Endothelial cell of umbilical vein (primary cell): ENCODE data around the gene EDC3. TPM values are rescaled to one million over a fixed set of nuclear protein-coding genes. Genes with fewer than 3 reads are reported as not detected.

ENCODE experiments used
- BruUV-seq: library from RNA; stranded (reverse); fragments of 400-500 nt; replicated peaks from 2 replicates; lab custom pipeline; 2021; lab: Mats Ljungman, UMichigan
- CTCF ChIA-PET: fragments of 300-600, 350-600 bp; sonication (Branson Sonifier 250); formaldehyde crosslinking; loops from one replicate; lab custom pipeline; 2021; ENCODE audit warnings: antibody characterized with exemption, inconsistent platforms; lab: Charles Lee
- POLR2A ChIA-PET: fragments of 300-600, 350-600 bp; sonication (Branson Sonifier 250); formaldehyde crosslinking; loops from one replicate; lab custom pipeline; 2021; ENCODE audit warnings: antibody characterized with exemption, inconsistent platforms; lab: Charles Lee
- DNase-seq: peaks from one replicate; pipeline ENCODE4 v3.0.0-alpha.2; 2011; ENCODE audit warnings: low read depth, low spot score
- FAIRE-seq: peaks from 2 replicates; lab custom pipeline; 2011; peaks lifted over from hg19 to GRCh38; lab: Jason Lieb, UNC
- H2AFZ ChIP-seq: 2 replicates; pipeline ENCODE4 v1.6.0; 2012; ENCODE audit warnings: low read depth, low read length, control low read depth, inconsistent platforms
- H3K27ac ChIP-seq: 2 replicates; pipeline ENCODE4 v1.5.1; 2011; ENCODE audit warnings: low read depth, mild to moderate bottlenecking, control low read depth, low read length, moderate library complexity; ENCODE audit not compliant: insufficient read depth
- H3K27me3 ChIP-seq, 2 experiments: 2 replicates each; pipeline versions ENCODE4 v1.6.0 to v1.6.1; 2011; ENCODE audit warnings: low read length in 2 of 2, mixed read lengths in 1 of 2; ENCODE audit not compliant: control insufficient read depth in 2 of 2, insufficient read depth in 2 of 2
- H3K36me3 ChIP-seq, 2 experiments: 2 replicates in 1 of 2; 3 replicates in 1 of 2; pipeline ENCODE4 v1.5.1; 2011; ENCODE audit warnings: low read length in 2 of 2, mild to moderate bottlenecking in 1 of 2, moderate library complexity in 1 of 2; ENCODE audit not compliant: control insufficient read depth in 2 of 2, insufficient read depth in 2 of 2; ENCODE audit errors: extremely low read depth in 1 of 2
- H3K4me1 ChIP-seq: 3 replicates; pipeline ENCODE4 v1.5.1; 2011; ENCODE audit warnings: mild to moderate bottlenecking, low read length; ENCODE audit not compliant: control insufficient read depth, insufficient read depth; ENCODE audit errors: extremely low read depth
- H3K4me2 ChIP-seq: 2 replicates; pipeline ENCODE4 v1.6.1; 2011; ENCODE audit warnings: low read length, control low read depth, mixed read lengths; ENCODE audit not compliant: insufficient read depth
- H3K4me3 ChIP-seq, 3 experiments: fragments of 200-600 bp in 1 of 3; sonication (generic), shearing (Covaris generic) in 1 of 3; replicated peaks in 1 of 3; 2 replicates each; pipeline ENCODE4 v1.5.1; 2011 to 2016; ENCODE audit warnings: control low read depth in 3 of 3, low read length in 3 of 3, mild to moderate bottlenecking in 2 of 3, inconsistent platforms in 1 of 3, low read depth in 1 of 3, moderate library complexity in 1 of 3; ENCODE audit not compliant: insufficient read depth in 1 of 3
- H3K79me2 ChIP-seq: 2 replicates; pipeline ENCODE4 v1.6.0; 2012; ENCODE audit warnings: low read length, inconsistent platforms; ENCODE audit not compliant: control insufficient read depth, insufficient read depth
- H3K9ac ChIP-seq: replicated peaks from 2 replicates; pipeline ENCODE3; 2011; ENCODE audit warnings: low read length, control low read depth; ENCODE audit not compliant: insufficient read depth; ENCODE audit errors: extremely low read depth
- H3K9me1 ChIP-seq: replicated peaks from 3 replicates; pipeline ENCODE4 v1.6.0; 2011; ENCODE audit warnings: mild to moderate bottlenecking, low read length; ENCODE audit not compliant: control insufficient read depth, insufficient read depth; ENCODE audit errors: extremely low read depth
- H3K9me3 ChIP-seq: replicated peaks from 2 replicates; pipeline ENCODE4 v1.5.1; 2012; ENCODE audit warnings: low read length, inconsistent platforms; ENCODE audit not compliant: control insufficient read depth, insufficient read depth
- H4K20me1 ChIP-seq: replicated peaks from 2 replicates; pipeline ENCODE3; 2011; ENCODE audit warnings: mild to moderate bottlenecking, low read length; ENCODE audit not compliant: control insufficient read depth, insufficient read depth; ENCODE audit errors: extremely low read depth
- EZH2 ChIP-seq: IDR thresholded peaks from 2 replicates; pipeline ENCODE4 v1.6.1; 2012; ENCODE audit warnings: borderline replicate concordance, low read depth, mild to moderate bottlenecking, moderate library complexity, low read length, inconsistent platforms; ENCODE audit not compliant: severe bottlenecking
- JUN ChIP-seq: IDR thresholded peaks from 2 replicates; pipeline ENCODE4 v1.6.1; 2011; ENCODE audit warnings: borderline replicate concordance, low read depth; ENCODE audit not compliant: insufficient read length, insufficient read depth
- MYC ChIP-seq: IDR thresholded peaks from one replicate; pipeline ENCODE4 v1.6.1; 2011; ENCODE audit warnings: mild to moderate bottlenecking, low read depth, low read length
- POLR2A ChIP-seq: IDR thresholded peaks from 2 replicates; pipeline ENCODE4 v1.6.1; 2012; ENCODE audit warnings: low read depth, mild to moderate bottlenecking, control low read depth, low read length
- dilution Hi-C: fragments of 300-500 bp; cut with MboI; formaldehyde crosslinking; loops from one replicate; pipeline ENCODE4 v1.15.0; 2019; ENCODE audit warnings: low sequenced_read_pairs; ENCODE audit not compliant: extremely low pct_ligation_motif_present
- intact Hi-C: fragments of 100-400 bp; cut with micrococcal nuclease; formaldehyde crosslinking; loops from one replicate; pipeline ENCODE4 v1.10.0; 2022
- polyA plus RNA-seq, 4 experiments: library from polyadenylated mRNA; depleted of rRNA in 3 of 4; stranded (reverse) in 3 of 4; unstranded in 1 of 4; fragments of >200 nt; gene quantifications; 2 replicates each; pipeline versions ENCODE4 v1.2.1 to v1.2.3, GENCODE V29; 2011 to 2012; ENCODE audit warnings: missing spikeins in 1 of 4
- total RNA-seq: library from RNA; stranded (reverse); gene quantifications from 2 replicates; pipeline ENCODE4 v1.2.3, GENCODE V29; 2021
- TF ChIP-seq, protein P1 (sequence below), 2 donors: IDR thresholded peaks; 1 replicate in 1 of 2; 2 replicates in 1 of 2; pipeline ENCODE4 v1.5.1; 2011; ENCODE audit warnings: low read length in 2 of 2, mild to moderate bottlenecking in 2 of 2, moderate library complexity in 2 of 2, control low read depth in 1 of 2, inconsistent platforms in 1 of 2, low read depth in 1 of 2; ENCODE audit not compliant: insufficient read depth in 1 of 2; ENCODE audit errors: extremely low read depth in 1 of 2

EDC3 gene
- total and polyA plus RNA-seq, 2 donors (not counting 3 experiments of a cell fraction or from before 2014, with no cell fraction given): 55.9 to 56.5 TPM

DNA sequence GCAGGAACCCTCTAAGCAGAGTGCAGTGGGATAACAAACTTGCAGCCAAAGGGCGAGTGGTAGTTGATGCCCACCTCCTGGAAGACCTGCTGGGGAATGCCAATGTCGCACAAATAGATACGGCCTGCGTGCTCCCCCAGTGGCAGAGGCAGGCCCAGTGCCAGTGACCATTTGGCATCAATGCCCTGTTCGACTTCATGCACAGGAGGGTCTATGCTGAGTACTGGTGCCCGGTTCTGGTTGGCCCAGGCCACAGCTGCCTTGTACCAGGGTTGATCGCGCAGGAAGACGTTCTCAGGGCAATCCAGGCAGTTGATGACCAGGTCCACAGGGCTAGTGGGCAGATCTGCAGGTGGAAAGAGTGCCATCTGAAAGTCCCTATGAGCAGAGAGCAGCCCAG, 63.2 kb downstream of the EDC3 start:
- H3K9me1 ChIP-seq: no peaks in the 10 kb centered on the region
- dilution Hi-C loops: loop anchor here (25.0 kb wide), 1 partner anchor 130 kb away; no protein-coding TSS in a partner anchor
- ChIA-PET CTCF (interaction anchor here (0.6 to 18.1 kb wide), 32 partner anchors 9 to 260 kb away, joined by 3 to 696 read pairs (median 4); partner anchors contain the start of genes CSK, CYP1A1 and EDC3), POLR2A (no interaction called here)
- peaks cover 6 to 51% of the 10 kb centered on the region in 2 experiments for H3K36me3 ChIP-seq
- BruUV-seq: no TSS peak
- H3K79me2 ChIP-seq: no peaks in the 10 kb centered on the region
- no peak for TF ChIP-seq POLR2A
- no peak for TF ChIP-seq EZH2
- no peak overlapping the region for H3K4me3 ChIP-seq
- no peak for FAIRE-seq
- H3K9ac ChIP-seq: no peak overlapping the region
- no peaks in the 10 kb centered on the region for H3K9me3 ChIP-seq
- DNase-seq: no peak
- no peaks in the 10 kb centered on the region for H4K20me1 ChIP-seq
- H3K4me2 ChIP-seq: no peak overlapping the region
- H3K4me1 ChIP-seq: no peaks in the 10 kb centered on the region
- no peak overlapping the region for H3K27ac ChIP-seq
- intact Hi-C loops: loop anchor here (1.0 kb wide), 1 partner anchor 259 kb away; no protein-coding TSS in a partner anchor
- no peak overlapping the region for H2AFZ ChIP-seq
- no peaks in the 10 kb centered on the region for H3K27me3 ChIP-seq

DNA sequence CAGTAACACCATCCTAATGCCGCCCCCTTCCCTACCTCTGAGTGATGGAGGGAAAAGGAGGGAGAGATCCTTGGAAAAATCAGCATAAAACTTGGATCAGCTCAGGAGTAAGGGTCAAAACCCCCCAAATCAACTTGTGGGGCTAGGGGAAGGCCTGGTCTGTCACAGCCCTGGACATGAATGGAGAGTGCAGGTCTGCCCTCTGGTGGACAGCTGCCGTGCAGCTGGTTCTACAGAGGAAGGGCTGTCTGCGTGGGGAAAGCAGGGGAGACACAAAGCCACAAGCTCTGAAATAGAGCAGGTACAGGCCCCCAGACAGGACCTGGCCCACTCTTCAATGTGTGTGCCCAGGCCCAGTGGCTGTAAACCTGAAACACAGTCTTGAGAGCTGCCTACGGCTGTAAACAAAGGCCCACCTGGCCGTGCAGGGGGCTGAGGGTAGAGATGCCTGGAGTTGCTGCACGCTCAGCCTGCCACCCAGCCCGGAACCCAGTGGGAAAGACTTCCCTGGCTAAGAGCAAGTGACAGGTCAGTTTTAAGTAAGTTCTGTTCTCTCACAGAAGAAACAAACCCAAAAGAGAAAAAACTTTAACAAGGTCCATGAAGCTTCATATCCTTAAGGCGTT, 63.8 kb downstream of the EDC3 start:
- Histone ChIP-seq H3K27me3 (no peaks in the 10 kb centered on the region), H3K9me1 (no peaks in the 10 kb centered on the region), H3K36me3 (peaks cover 6 to 53% of the 10 kb centered on the region in 2 experiments), H3K79me2 (no peaks in the 10 kb centered on the region), H3K27ac (no peak overlapping the region), H3K4me3 (no peak overlapping the region), H3K4me2 (no peak overlapping the region), H3K4me1 (no peaks in the 10 kb centered on the region), H2AFZ (no peak overlapping the region), H4K20me1 (no peaks in the 10 kb centered on the region), H3K9ac (no peak overlapping the region), H3K9me3 (no peaks in the 10 kb centered on the region)
- dilution Hi-C loops: loop anchor here (25.0 kb wide), 1 partner anchor 130 kb away; no protein-coding TSS in a partner anchor
- FAIRE-seq (peak; percentile 90), DNase-seq (peak; percentile 51)
- intact Hi-C loops: loop anchor here (1.0 kb wide), 1 partner anchor 259 kb away; no protein-coding TSS in a partner anchor
- CTCF ChIA-PET: interaction anchor here (0.6 to 18.1 kb wide), 35 partner anchors 9 to 319 kb away, joined by 3 to 696 read pairs (median 6); partner anchors contain the start of genes CSK, CYP1A1, EDC3 and UBL7
- POLR2A ChIA-PET: no interaction called here
- no peak for TF ChIP-seq MYC
- TF ChIP-seq, protein P1, sequence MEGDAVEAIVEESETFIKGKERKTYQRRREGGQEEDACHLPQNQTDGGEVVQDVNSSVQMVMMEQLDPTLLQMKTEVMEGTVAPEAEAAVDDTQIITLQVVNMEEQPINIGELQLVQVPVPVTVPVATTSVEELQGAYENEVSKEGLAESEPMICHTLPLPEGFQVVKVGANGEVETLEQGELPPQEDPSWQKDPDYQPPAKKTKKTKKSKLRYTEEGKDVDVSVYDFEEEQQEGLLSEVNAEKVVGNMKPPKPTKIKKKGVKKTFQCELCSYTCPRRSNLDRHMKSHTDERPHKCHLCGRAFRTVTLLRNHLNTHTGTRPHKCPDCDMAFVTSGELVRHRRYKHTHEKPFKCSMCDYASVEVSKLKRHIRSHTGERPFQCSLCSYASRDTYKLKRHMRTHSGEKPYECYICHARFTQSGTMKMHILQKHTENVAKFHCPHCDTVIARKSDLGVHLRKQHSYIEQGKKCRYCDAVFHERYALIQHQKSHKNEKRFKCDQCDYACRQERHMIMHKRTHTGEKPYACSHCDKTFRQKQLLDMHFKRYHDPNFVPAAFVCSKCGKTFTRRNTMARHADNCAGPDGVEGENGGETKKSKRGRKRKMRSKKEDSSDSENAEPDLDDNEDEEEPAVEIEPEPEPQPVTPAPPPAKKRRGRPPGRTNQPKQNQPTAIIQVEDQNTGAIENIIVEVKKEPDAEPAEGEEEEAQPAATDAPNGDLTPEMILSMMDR (IDR thresholded peaks at IDR 0.05; ENCODE audit: extremely low read depth in 1 of 2, insufficient read depth in 1 of 2, low read depth in 1 of 2, low read length in 2 of 2): peak; percentile 90 to 96
- TF ChIP-seq JUN: no peak
- no peak for TF ChIP-seq EZH2
- no peak for TF ChIP-seq POLR2A
- BruUV-seq: no TSS peak
